Prostate gland (tissue), 2 donors: ENCODE data around the gene COL12A1.

ENCODE experiments used
- POLR2A ChIP-seq: fragments of 450-650 bp; IDR thresholded peaks from one replicate; pipeline ENCODE4 v1.6.1; 2016; ENCODE audit warnings: antibody characterized with exemption, mild to moderate bottlenecking
- POLR2AphosphoS5 ChIP-seq: sonication (generic); formaldehyde crosslinking; IDR thresholded peaks from one replicate; pipeline ENCODE4 v1.6.1; 2017; ENCODE audit warnings: antibody characterized with exemption
- TF ChIP-seq, protein P1 (sequence below), 4 experiments: fragments of 200-600 bp in 2 of 4; fragments of 450-650 bp in 2 of 4; sonication (generic) in 2 of 4; IDR thresholded peaks; 1 replicate in 3 of 4; 2 replicates in 1 of 4; pipeline ENCODE4 v1.5.1; 2016 to 2019; ENCODE audit warnings: antibody characterized with exemption in 4 of 4, mild to moderate bottlenecking in 2 of 4, moderate library complexity in 2 of 4

DNA sequence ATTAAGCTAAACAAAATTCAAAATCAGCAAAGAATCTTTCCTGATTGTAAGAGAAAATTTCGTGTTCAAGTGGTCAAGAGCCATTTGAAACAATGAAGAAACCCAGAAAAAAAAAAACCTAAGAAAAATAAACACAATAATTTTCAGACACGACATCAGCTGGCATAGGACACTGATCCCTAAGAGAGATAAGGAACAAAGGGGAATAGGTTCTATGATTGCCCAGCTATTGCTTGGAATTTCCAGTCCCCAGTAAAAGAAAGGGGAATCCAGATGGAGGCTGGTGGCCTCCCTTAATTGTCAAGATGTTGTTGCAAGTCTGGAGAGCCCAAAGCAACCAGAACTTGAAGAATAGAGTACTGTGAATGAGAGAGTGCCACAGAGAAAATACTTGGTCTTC, 48.5 kb downstream of the COL12A1 start:
- TF ChIP-seq, protein P1, sequence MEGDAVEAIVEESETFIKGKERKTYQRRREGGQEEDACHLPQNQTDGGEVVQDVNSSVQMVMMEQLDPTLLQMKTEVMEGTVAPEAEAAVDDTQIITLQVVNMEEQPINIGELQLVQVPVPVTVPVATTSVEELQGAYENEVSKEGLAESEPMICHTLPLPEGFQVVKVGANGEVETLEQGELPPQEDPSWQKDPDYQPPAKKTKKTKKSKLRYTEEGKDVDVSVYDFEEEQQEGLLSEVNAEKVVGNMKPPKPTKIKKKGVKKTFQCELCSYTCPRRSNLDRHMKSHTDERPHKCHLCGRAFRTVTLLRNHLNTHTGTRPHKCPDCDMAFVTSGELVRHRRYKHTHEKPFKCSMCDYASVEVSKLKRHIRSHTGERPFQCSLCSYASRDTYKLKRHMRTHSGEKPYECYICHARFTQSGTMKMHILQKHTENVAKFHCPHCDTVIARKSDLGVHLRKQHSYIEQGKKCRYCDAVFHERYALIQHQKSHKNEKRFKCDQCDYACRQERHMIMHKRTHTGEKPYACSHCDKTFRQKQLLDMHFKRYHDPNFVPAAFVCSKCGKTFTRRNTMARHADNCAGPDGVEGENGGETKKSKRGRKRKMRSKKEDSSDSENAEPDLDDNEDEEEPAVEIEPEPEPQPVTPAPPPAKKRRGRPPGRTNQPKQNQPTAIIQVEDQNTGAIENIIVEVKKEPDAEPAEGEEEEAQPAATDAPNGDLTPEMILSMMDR (IDR thresholded peaks at IDR 0.05), result no peak
- TF ChIP-seq POLR2A (no peak), POLR2AphosphoS5 (no peak)
